Measurements from ENCODE around the gene KNG1. TPM values are rescaled to one million over a fixed set of nuclear protein-coding genes. Genes with fewer than 3 reads are reported as not detected.

KNG1 gene
- total RNA-seq, 1 donor from 2014 or later, result not detected

DNA sequence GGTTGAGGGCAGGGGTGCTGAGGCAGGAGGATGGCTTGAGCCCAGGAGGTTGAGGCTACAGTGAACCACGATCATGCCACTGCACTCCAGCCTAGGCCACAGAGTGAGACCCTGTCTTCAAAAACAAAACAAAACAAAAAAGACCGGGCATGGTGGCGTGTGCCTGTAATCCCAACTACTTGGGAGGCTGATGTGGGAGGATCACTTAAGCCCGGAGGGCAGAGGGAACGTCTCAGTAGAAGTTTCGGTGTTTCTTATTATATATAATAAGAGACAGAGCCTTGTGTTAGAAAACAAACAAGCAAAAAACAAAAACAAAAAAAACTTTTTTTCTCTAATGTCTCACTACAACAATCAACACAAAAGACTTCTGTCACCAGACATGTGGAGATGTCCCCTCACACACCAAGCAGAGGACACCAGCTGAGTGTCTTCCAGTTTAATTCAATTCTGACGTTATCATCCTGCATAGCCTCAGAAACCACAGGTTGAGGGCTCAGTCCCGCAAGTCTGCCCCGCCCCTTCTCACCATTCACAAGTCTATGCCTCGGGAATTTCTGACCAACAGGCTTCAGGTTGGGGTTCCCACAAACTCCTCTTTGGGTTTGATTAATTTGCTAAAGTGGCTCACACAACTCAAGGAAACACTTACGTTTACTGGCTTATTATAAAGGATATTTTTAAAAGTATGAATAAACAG, 42.2 kb downstream of the KNG1 start:
- H3K27me3 ChIP-seq (ENCODE audit: control insufficient read depth, insufficient read depth, low read length), result no peaks in the 10 kb centered on the region
- H3K36me3 ChIP-seq (ENCODE audit: control insufficient read depth, insufficient read depth, low read length), result no peaks in the 10 kb centered on the region
- TF ChIP-seq, protein P1, sequence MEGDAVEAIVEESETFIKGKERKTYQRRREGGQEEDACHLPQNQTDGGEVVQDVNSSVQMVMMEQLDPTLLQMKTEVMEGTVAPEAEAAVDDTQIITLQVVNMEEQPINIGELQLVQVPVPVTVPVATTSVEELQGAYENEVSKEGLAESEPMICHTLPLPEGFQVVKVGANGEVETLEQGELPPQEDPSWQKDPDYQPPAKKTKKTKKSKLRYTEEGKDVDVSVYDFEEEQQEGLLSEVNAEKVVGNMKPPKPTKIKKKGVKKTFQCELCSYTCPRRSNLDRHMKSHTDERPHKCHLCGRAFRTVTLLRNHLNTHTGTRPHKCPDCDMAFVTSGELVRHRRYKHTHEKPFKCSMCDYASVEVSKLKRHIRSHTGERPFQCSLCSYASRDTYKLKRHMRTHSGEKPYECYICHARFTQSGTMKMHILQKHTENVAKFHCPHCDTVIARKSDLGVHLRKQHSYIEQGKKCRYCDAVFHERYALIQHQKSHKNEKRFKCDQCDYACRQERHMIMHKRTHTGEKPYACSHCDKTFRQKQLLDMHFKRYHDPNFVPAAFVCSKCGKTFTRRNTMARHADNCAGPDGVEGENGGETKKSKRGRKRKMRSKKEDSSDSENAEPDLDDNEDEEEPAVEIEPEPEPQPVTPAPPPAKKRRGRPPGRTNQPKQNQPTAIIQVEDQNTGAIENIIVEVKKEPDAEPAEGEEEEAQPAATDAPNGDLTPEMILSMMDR (IDR thresholded peaks at IDR 0.05; ENCODE audit: insufficient read depth, low read length, poor library complexity, severe bottlenecking), result no peak
- DNase-seq (ENCODE audit: low read depth), result no peak
- no peak overlapping the region for H3K4me3 ChIP-seq (ENCODE audit: low read depth, low read length)

DNA sequence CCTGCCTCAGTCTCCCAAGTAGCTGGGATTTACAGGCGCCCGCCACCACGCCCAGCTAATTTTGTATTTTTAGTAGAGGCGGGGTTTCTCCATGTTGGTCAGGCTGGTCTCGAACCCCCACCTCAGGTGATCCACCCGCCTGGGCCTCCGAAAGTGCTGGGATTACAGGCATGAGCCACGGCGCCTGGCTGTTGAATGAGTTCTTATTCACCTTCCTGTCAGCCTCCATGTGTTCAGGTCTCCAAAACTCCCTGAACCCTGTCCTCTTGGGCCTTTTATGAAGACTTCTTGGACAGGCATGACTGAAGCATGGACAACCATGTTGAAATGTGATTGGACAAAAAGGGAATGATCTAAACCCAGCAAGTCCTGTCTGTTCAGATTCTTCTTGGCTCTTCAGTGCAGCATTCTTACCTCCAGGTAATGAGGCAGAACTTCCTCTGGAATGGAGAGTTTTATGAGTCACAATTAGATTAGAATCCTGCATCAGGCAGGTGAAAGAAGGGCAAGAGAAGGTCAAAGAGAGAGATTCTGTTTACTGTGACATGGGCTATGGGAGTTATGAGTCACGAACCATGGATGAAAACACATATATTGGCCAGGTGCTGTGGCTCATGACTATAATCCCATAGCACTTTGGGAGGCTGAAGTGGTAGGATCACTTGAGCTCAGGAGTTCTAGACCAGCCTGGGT, 43.1 kb downstream of the KNG1 start:
- Histone ChIP-seq H3K27me3 (ENCODE audit: control insufficient read depth, insufficient read depth, low read length) (no peaks in the 10 kb centered on the region), H3K36me3 (ENCODE audit: control insufficient read depth, insufficient read depth, low read length) (no peaks in the 10 kb centered on the region), H3K4me3 (ENCODE audit: low read depth, low read length) (no peak overlapping the region)
- DNase-seq (ENCODE audit: low read depth), result peak; percentile 85
- TF ChIP-seq, protein P1 (IDR thresholded peaks at IDR 0.05; ENCODE audit: insufficient read depth, low read length, poor library complexity, severe bottlenecking), result no peak

DNA sequence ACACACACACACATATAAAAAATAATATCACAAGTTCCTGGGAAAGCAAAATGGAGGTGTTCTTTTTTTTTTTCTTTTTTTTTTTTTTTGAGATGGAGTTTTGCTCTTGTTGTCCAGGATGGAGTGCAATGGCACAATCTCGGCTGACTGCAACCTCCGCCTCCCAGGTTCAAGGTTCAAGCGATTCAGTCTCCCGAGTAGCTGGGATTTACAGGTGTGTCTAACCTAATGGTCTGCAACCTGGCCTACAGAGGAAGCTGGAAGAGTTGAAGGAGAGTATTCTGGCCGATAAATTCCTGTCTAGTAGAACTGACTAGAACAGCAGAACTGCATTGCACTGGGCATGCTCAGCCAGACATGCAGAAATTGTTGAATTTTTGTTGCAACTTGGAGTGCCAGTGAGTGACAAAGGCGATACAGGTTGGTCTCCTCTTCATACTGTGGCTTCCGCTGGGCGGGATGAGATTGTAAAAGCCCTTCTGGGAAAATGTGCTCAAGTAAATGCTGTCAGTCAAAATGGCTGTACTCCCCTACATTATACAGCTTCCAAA, 43.8 kb downstream of the KNG1 start:
- no peak for DNase-seq (ENCODE audit: low read depth)
- H3K36me3 ChIP-seq (ENCODE audit: control insufficient read depth, insufficient read depth, low read length), result no peaks in the 10 kb centered on the region
- H3K27me3 ChIP-seq (ENCODE audit: control insufficient read depth, insufficient read depth, low read length), result no peaks in the 10 kb centered on the region
- TF ChIP-seq, protein P1 (IDR thresholded peaks at IDR 0.05; ENCODE audit: insufficient read depth, low read length, poor library complexity, severe bottlenecking), result no peak
- no peak overlapping the region for H3K4me3 ChIP-seq (ENCODE audit: low read depth, low read length)

DNA sequence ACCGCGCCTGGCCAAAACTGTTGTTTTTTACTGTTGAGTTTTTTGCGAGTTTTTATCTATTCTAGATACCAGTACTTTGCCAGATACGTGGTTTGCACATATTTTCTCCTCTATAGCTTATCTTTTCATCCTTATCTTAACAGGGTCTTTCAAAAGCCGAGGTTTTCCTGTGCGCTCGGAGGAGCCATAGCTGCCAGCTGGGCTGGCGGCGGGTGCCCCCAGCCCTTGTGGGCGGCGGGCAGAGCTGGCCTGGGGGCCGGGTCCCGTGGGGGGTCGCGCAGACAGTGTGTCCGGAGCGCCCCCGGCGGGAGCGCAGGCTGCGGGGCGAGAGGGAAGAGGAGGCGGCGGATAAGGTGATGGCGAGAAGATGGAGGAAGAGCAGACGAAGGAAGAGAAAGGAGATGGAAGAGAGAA, 55.1 kb downstream of the KNG1 start:
- Histone ChIP-seq H3K4me3 (ENCODE audit: low read depth, low read length) (peak overlapping the region; percentile 7), H3K27me3 (ENCODE audit: control insufficient read depth, insufficient read depth, low read length) (no peaks in the 10 kb centered on the region), H3K36me3 (ENCODE audit: control insufficient read depth, insufficient read depth, low read length) (no peaks in the 10 kb centered on the region)
- DNase-seq (ENCODE audit: low read depth), result no peak
- TF ChIP-seq, protein P1 (IDR thresholded peaks at IDR 0.05; ENCODE audit: insufficient read depth, low read length, poor library complexity, severe bottlenecking), result no peak

DNA sequence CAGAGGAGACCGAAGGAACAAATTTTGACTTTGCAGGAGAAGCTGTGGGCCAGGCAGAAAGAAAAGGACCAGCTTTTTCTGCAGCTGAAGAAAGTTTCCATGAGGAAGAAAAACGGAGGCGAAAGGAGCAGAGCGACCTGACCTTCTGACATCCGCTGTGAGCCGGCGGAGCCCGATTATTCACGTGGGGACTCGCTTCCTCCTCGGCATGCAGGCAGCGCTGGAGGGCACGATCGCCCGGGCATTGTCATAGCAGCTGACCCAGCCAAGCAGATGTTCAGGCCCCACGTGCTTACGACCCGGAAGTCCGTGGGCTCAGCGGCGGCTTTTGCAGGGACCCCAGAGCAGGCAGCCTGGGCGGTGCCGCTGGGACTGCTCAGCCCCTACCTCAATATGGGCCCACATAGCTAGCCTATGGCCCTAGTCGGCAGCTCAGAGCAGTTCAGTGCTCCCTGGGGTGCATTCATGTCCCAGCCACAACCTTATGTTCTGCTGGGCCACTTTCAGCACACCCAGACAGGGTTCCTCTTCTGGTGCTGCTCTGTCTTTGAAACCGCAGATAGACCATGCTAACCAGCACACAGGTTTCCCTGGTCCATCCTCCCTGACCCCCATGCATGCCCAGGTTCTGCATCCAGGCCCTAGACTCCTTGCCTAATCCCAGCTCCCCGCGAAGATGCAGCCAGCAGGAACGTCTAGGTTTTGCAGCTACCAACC, 55.7 kb downstream of the KNG1 start:
- Histone ChIP-seq H3K36me3 (ENCODE audit: control insufficient read depth, insufficient read depth, low read length) (no peaks in the 10 kb centered on the region), H3K4me3 (ENCODE audit: low read depth, low read length) (peak overlapping the region; percentile 7), H3K27me3 (ENCODE audit: control insufficient read depth, insufficient read depth, low read length) (no peaks in the 10 kb centered on the region)
- no peak for DNase-seq (ENCODE audit: low read depth)
- TF ChIP-seq, protein P1 (IDR thresholded peaks at IDR 0.05; ENCODE audit: insufficient read depth, low read length, poor library complexity, severe bottlenecking), result no peak
